Thyroid gland (tissue), 4 donors: ENCODE data around the gene RAB11FIP4. TPM values are rescaled to one million over a fixed set of nuclear protein-coding genes. Genes with fewer than 3 reads are reported as not detected.
"Not testable (repeated sequence)": the region's sequence is repeated elsewhere in the genome, so short reads cannot be mapped to it uniquely, and the experiment has no call there.

Experiments
- DNase-seq, 2 donors: peaks; one replicate each; pipeline ENCODE4 v3.0.0-alpha.2; 2019
- H3K27ac ChIP-seq, 3 donors: fragments of 200-600 bp; sonication (generic); 1 replicate in 2 of 3; 2 replicates in 1 of 3; pipeline ENCODE4 v1.5.1; 2016 to 2019; ENCODE audit warnings: mild to moderate bottlenecking in 1 of 3, moderate library complexity in 1 of 3
- H3K27me3 ChIP-seq: fragments of 200-600 bp; sonication (generic); one replicate; pipeline ENCODE4 v1.5.1; 2019
- H3K36me3 ChIP-seq, 2 donors: fragments of 200-600 bp; sonication (generic); one replicate each; pipeline ENCODE4 v1.5.1; 2016 to 2019
- H3K4me1 ChIP-seq, 2 donors: fragments of 200-600 bp; sonication (generic); one replicate each; pipeline ENCODE4 v1.5.1; 2017 to 2019
- H3K4me3 ChIP-seq, 3 donors: fragments of 200-600 bp; sonication (generic); replicated peaks in 1 of 3; 1 replicate in 2 of 3; 2 replicates in 1 of 3; pipeline ENCODE4 v1.5.1; 2016; ENCODE audit warnings: mild to moderate bottlenecking in 1 of 3
- H3K9me3 ChIP-seq: fragments of 200-600 bp; sonication (generic); one replicate; pipeline ENCODE4 v1.5.1; 2017
- CTCF ChIP-seq, 6 experiments: fragments of 200-600 bp in 3 of 6; fragments of 450-650 bp in 3 of 6; sonication (generic) in 3 of 6; IDR thresholded peaks; one replicate each; pipeline ENCODE4 v1.5.1; 2016 to 2019; ENCODE audit warnings: antibody characterized with exemption in 6 of 6, mild to moderate bottlenecking in 2 of 6, inconsistent platforms in 1 of 6, moderate library complexity in 1 of 6
- POLR2A ChIP-seq, 2 donors: fragments of 450-650 bp; IDR thresholded peaks; one replicate each; pipeline ENCODE4 v1.6.1; 2017; ENCODE audit warnings: antibody characterized with exemption in 2 of 2, mild to moderate bottlenecking in 2 of 2, moderate library complexity in 1 of 2
- WGBS, 2 donors: methylation state at CpG; one replicate each; pipeline ENCODE4 v1.1.5; 2017; 5-methylcytosine and 5-hydroxymethylcytosine counted together
- intact Hi-C: fragments of 100-400 bp; cut with DNase I; formaldehyde crosslinking; loops from one replicate; pipeline ENCODE4 v1.15.1; 2023
- total RNA-seq, 4 donors: library from RNA; depleted of rRNA; stranded (reverse); fragments of >200 nt; gene quantifications; one replicate each; pipeline ENCODE4 v1.2.3, GENCODE V29; 2016

The RAB11FIP4 gene
- total RNA-seq, 4 donors from 2014 or later: 21.1 to 44.5 (median 24.9) TPM

DNA sequence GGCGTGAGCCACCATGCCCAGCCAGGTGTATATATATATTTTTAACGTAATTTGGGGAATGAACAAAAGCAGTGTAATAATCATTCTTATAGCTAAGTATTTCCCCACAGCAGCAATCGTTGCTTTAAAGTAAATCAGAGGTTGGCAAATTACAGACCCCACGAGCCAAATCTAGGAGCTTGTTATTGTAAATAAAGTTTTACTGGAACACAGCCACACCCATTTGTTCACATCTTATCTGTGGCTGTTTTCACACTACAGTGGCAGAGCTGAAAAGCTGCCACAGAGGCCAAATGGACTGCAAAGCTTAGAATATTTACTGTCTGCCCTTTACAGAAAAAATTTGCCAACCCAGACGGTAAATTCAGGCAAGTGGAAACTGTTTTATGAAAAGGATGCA lies 50.8 kb downstream of the RAB11FIP4 start:
- Histone ChIP-seq H3K36me3 (no peaks in the 10 kb centered on the region), H3K4me3 (no peak overlapping the region), H3K9me3 (no peaks in the 10 kb centered on the region), H3K27ac (no peak overlapping the region), H3K4me1 (peaks cover 0 to 11% of the 10 kb centered on the region in 2 donors), H3K27me3 (no peaks in the 10 kb centered on the region)
- intact Hi-C loops: no loop called here
- 81 to 82% methylated on average over 5 of the region's 5 CpGs for WGBS, 2 donors
- TF ChIP-seq POLR2A (IDR thresholded peaks at IDR 0.05): no peak
- TF ChIP-seq CTCF (IDR thresholded peaks at IDR 0.05): no peak
- no peak for DNase-seq

- H3K36me3 ChIP-seq, H3K9me3 ChIP-seq, intact Hi-C loops, DNase-seq, H3K27me3 ChIP-seq, H3K27ac ChIP-seq, H3K4me1 ChIP-seq, H3K4me3 ChIP-seq: not testable (repeated sequence)
- WGBS, 2 donors: 87 to 88% methylated on average over 5 of the region's 5 CpGs
Observed at GRCh38 chr17:31442856-31443255, 51.4 kb downstream of the RAB11FIP4 start.

DNA sequence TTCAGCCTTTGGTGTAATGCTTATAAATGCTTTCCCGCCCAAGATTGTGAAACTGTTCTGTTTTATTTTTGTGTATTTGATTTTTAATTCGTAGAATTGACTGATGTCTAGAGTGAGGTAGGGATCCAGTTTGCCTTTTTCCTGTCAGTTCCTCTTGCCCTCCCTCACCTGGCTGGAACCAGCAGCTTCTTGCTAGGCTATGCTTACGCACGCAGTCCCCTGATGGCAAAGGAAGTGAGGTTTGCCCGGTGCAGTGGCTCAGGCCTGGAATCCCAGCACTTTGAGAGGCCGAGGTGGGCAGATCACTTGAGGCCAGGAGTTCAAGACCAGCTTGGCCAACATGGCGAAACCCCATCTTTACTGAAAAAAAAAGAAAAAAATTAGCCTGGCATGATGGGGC lies 51.9 kb downstream of the RAB11FIP4 start:
- TF ChIP-seq CTCF (IDR thresholded peaks at IDR 0.05): no peak
- no peak for TF ChIP-seq POLR2A (IDR thresholded peaks at IDR 0.05)

DNA sequence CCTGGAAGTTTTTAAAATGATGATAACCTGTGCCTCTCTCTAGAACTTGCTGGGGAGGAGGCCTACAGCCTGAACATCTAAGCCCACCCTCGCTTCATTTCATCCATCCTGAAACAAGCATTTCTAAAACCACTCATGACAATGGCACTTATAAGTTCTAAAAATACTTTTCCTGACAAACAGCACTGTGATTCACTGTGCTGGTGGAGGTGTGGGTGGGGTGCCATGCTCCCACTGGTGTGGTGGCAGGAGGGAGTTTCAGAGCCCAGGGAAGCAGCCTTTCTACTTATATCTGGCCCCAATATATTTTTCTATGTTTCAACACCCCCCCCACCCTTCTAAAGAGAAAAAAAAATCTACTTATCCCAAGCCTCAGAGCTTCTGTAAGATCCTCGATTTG lies 52.6 kb downstream of the RAB11FIP4 start:
- intact Hi-C loops: no loop called here
- no peaks in the 10 kb centered on the region for H3K27me3 ChIP-seq
- H3K4me1 ChIP-seq: peaks cover 0 to 8% of the 10 kb centered on the region in 2 donors
- no peaks in the 10 kb centered on the region for H3K36me3 ChIP-seq
- H3K9me3 ChIP-seq: no peaks in the 10 kb centered on the region
- TF ChIP-seq POLR2A (IDR thresholded peaks at IDR 0.05) (no peak), CTCF (IDR thresholded peaks at IDR 0.05) (no peak)
- WGBS, 2 donors: 59 to 74% methylated on average over 2 of the region's 2 CpGs
- H3K4me3 ChIP-seq: no peak overlapping the region
- no peak overlapping the region for H3K27ac ChIP-seq
- peak in 1 of 2 donors; percentile 20 for DNase-seq

More for the DNA sequence above, 51.9 kb downstream of the RAB11FIP4 start:
- H3K4me1 ChIP-seq: peaks cover 0 to 8% of the 10 kb centered on the region in 2 donors
- intact Hi-C loops: no loop called here
- no peaks in the 10 kb centered on the region for H3K27me3 ChIP-seq
- 87 to 94% methylated on average over 7 of the region's 7 CpGs for WGBS, 2 donors
- H3K36me3 ChIP-seq: no peaks in the 10 kb centered on the region
- H3K4me3 ChIP-seq: no peak overlapping the region
- no peak overlapping the region for H3K27ac ChIP-seq
- no peak for DNase-seq
- no peaks in the 10 kb centered on the region for H3K9me3 ChIP-seq

- no peaks in the 10 kb centered on the region for H3K9me3 ChIP-seq
- H3K36me3 ChIP-seq: no peaks in the 10 kb centered on the region
- H3K4me3 ChIP-seq: no peak overlapping the region
- H3K4me1 ChIP-seq: peaks cover 0 to 8% of the 10 kb centered on the region in 2 donors
- peak; percentile 50 to 62 for DNase-seq
- no peak overlapping the region for H3K27ac ChIP-seq
- H3K27me3 ChIP-seq: no peaks in the 10 kb centered on the region
- intact Hi-C loops: no loop called here
- 49 to 64% methylated on average over 13 of the region's 13 CpGs for WGBS, 2 donors
- TF ChIP-seq POLR2A (IDR thresholded peaks at IDR 0.05): no peak
- peak in 1 of 6 experiments; percentile 13 for TF ChIP-seq CTCF (IDR thresholded peaks at IDR 0.05)
Observed at GRCh38 chr17:31446195-31446967, 54.9 kb downstream of the RAB11FIP4 start.
